ENCODE results near the gene NRXN2.

Gene NRXN2

GRCh38 chr11:64723117-64723906 is at the start of gene NRXN2:
Gene NRXN2, minus strand, starts transcription at chr11:64723197. Its CDS starts 9,498 bp downstream, at chr11:64713699.
- DNase-seq (ENCODE audit: low read depth) = peak; percentile 71

GRCh38 chr11:64772303-64773018 is 49.5 kb upstream of the NRXN2 start:
- no peak for DNase-seq (ENCODE audit: low read depth)

GRCh38 chr11:64771861-64772260 is 48.9 kb upstream of the NRXN2 start:
- no peak for DNase-seq (ENCODE audit: low read depth)

- no peak for DNase-seq (ENCODE audit: low read depth)
These were observed 47.1 kb upstream of the NRXN2 start for GRCh38 chr11:64770120-64770519.

- no peak for DNase-seq (ENCODE audit: low read depth)
These were observed 46.3 kb upstream of the NRXN2 start for GRCh38 chr11:64769283-64769682.

GRCh38 chr11:64768300-64768694 is 45.3 kb upstream of the NRXN2 start:
- DNase-seq (ENCODE audit: low read depth) = no peak

- DNase-seq (ENCODE audit: low read depth) = peak; percentile 58
These were observed 44.6 kb upstream of the NRXN2 start for GRCh38 chr11:64767344-64768299.

GRCh38 chr11:64766881-64767280 is 43.9 kb upstream of the NRXN2 start:
- no peak for DNase-seq (ENCODE audit: low read depth)

GRCh38 chr11:64765851-64766665 is 43.1 kb upstream of the NRXN2 start:
- no peak for DNase-seq (ENCODE audit: low read depth)

GRCh38 chr11:64765291-64765850 is 42.4 kb upstream of the NRXN2 start:
- DNase-seq (ENCODE audit: low read depth) = no peak

- no peak for DNase-seq (ENCODE audit: low read depth)
These were observed 41.8 kb upstream of the NRXN2 start for GRCh38 chr11:64764753-64765152.

- no peak for DNase-seq (ENCODE audit: low read depth)
These were observed 41.1 kb upstream of the NRXN2 start for GRCh38 chr11:64764040-64764611.

- no peak for DNase-seq (ENCODE audit: low read depth)
These were observed 40.6 kb upstream of the NRXN2 start for GRCh38 chr11:64763526-64764039.

- DNase-seq (ENCODE audit: low read depth) = no peak
These were observed 39.9 kb upstream of the NRXN2 start for GRCh38 chr11:64762674-64763525.

GRCh38 chr11:64762277-64762673 is 39.3 kb upstream of the NRXN2 start:
- DNase-seq (ENCODE audit: low read depth) = no peak

GRCh38 chr11:64760759-64761420 is 37.9 kb upstream of the NRXN2 start:
- DNase-seq (ENCODE audit: low read depth) = no peak

- peak; percentile 60 for DNase-seq (ENCODE audit: low read depth)
These were observed 37.0 kb upstream of the NRXN2 start, which contains the start of gene PYGM for GRCh38 chr11:64759722-64760719. Gene PYGM, minus strand, starts transcription at chr11:64759974. Its CDS starts 76 bp downstream, at chr11:64759898.
